ENCODE results near the gene OBP2B. TPM values are rescaled to one million over a fixed set of nuclear protein-coding genes. Genes with fewer than 3 reads are reported as not detected.

OBP2B gene
- total and polyA plus RNA-seq, 2 donors (not counting 1 experiment from before 2014, with no cell fraction given), result not detected

DNA sequence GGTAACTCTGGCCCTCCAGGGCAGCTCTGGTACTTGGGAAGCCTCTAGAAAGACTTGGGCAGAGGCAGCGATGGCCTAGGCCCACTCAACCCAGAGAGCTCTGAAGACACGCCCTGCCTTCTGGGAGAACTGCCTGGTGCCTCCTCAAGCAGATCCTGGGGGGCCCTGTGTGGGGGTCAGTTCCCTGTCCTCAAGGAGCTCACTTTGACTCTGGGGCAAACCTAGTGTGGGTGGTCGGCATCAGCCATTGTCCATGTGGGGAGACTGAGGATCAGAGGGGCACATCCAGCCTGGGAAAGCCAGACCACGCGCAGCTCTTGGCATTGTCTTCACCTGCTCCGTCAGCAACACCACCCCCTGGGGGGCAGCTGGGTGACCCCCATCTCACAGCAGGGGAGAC lies 37.9 kb upstream of the OBP2B start:
- Histone ChIP-seq H3K36me3 (ENCODE audit: control insufficient read depth, insufficient read depth, low read length) (no peaks in the 10 kb centered on the region), H3K4me3 (replicated peaks in 1 of 4; ENCODE audit: control extremely low read depth in 1 of 4, insufficient read depth in 1 of 4, low read depth in 3 of 4, low read length in 4 of 4) (no peak overlapping the region), H3K9ac (ENCODE audit: insufficient read depth, low read length) (no peak overlapping the region), H3K79me2 (ENCODE audit: control insufficient read depth, insufficient read depth, low read length) (no peaks in the 10 kb centered on the region), H3K9me3 (ENCODE audit: control insufficient read depth, insufficient read depth, low read depth, low read length) (no peaks in the 10 kb centered on the region), H3K27me3 (ENCODE audit: control insufficient read depth, insufficient read depth, low read length) (no peaks in the 10 kb centered on the region), H3K4me1 (ENCODE audit: control insufficient read depth, extremely low read depth, insufficient read depth, low read length) (no peaks in the 10 kb centered on the region), H2AFZ (ENCODE audit: low read length) (no peak overlapping the region), H3K27ac (ENCODE audit: insufficient read depth, low read length) (no peak overlapping the region), H3K4me2 (ENCODE audit: extremely low read depth, insufficient read depth, low read length) (no peak overlapping the region), H4K20me1 (ENCODE audit: control insufficient read depth, extremely low read depth, insufficient read depth, low read length) (no peaks in the 10 kb centered on the region)
- TF ChIP-seq, protein P1, sequence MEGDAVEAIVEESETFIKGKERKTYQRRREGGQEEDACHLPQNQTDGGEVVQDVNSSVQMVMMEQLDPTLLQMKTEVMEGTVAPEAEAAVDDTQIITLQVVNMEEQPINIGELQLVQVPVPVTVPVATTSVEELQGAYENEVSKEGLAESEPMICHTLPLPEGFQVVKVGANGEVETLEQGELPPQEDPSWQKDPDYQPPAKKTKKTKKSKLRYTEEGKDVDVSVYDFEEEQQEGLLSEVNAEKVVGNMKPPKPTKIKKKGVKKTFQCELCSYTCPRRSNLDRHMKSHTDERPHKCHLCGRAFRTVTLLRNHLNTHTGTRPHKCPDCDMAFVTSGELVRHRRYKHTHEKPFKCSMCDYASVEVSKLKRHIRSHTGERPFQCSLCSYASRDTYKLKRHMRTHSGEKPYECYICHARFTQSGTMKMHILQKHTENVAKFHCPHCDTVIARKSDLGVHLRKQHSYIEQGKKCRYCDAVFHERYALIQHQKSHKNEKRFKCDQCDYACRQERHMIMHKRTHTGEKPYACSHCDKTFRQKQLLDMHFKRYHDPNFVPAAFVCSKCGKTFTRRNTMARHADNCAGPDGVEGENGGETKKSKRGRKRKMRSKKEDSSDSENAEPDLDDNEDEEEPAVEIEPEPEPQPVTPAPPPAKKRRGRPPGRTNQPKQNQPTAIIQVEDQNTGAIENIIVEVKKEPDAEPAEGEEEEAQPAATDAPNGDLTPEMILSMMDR (conservative IDR thresholded peaks at IDR 0.05 in 1 of 2, IDR thresholded peaks at IDR 0.05 in 1 of 2; ENCODE audit: low read depth in 1 of 2, low read length in 2 of 2), result no peak
- TF ChIP-seq EZH2 (IDR thresholded peaks at IDR 0.05; ENCODE audit: low read length, missing control alignments), result no peak
- DNase-seq (ENCODE audit: low read depth in 2 of 2), result no peak

DNA sequence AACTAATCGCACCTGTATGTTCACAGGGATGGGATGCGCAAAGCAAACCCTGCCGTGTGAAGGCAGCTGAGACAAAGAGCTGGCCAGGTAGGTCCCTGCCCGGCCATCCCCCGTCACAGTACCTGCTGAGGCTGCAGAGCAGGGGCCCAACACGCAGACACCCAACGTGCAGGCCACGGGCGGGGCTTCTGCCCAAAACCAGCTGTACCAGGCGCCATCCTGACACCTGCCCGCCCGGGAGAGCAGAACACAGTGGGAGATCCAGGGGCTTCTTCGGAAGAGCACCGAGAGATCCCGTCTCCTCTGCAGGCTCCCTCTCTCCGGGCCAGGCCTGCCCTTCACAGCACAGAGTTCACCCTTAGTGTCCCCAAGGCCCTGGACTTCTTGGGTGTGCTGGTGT lies 37.5 kb upstream of the OBP2B start:
- no peaks in the 10 kb centered on the region for H3K27me3 ChIP-seq (ENCODE audit: control insufficient read depth, insufficient read depth, low read length)

DNA sequence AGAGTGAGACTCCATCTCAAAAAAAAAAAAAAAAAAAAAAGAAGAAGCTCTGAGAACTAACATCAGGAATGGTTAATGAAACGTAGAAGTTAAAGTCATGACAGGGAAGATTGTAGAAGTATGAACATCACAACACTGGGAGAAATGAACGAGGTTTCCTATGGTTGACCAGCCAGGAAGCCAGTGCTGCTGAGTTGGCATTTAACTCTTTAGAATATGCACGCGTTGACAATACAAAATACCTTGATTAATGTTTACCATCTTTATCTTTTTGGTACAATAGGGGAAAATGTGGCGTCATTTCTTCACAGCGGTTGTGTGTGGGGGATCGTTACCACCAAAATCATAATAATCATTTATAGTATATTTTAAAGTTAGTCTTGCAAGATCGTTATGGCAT lies 33.9 kb upstream of the OBP2B start:
- Histone ChIP-seq H3K4me1 (ENCODE audit: control insufficient read depth, extremely low read depth, insufficient read depth, low read length) (no peaks in the 10 kb centered on the region), H4K20me1 (ENCODE audit: control insufficient read depth, extremely low read depth, insufficient read depth, low read length) (no peaks in the 10 kb centered on the region), H3K4me3 (replicated peaks in 1 of 4; ENCODE audit: control extremely low read depth in 1 of 4, insufficient read depth in 1 of 4, low read depth in 3 of 4, low read length in 4 of 4) (no peak overlapping the region), H3K9me3 (ENCODE audit: control insufficient read depth, insufficient read depth, low read depth, low read length) (no peaks in the 10 kb centered on the region), H3K36me3 (ENCODE audit: control insufficient read depth, insufficient read depth, low read length) (no peaks in the 10 kb centered on the region), H3K79me2 (ENCODE audit: control insufficient read depth, insufficient read depth, low read length) (no peaks in the 10 kb centered on the region), H3K27me3 (ENCODE audit: control insufficient read depth, insufficient read depth, low read length) (no peaks in the 10 kb centered on the region), H3K4me2 (ENCODE audit: extremely low read depth, insufficient read depth, low read length) (no peak overlapping the region), H3K27ac (ENCODE audit: insufficient read depth, low read length) (no peak overlapping the region), H2AFZ (ENCODE audit: low read length) (no peak overlapping the region), H3K9ac (ENCODE audit: insufficient read depth, low read length) (no peak overlapping the region)
- TF ChIP-seq, protein P1 (conservative IDR thresholded peaks at IDR 0.05 in 1 of 2, IDR thresholded peaks at IDR 0.05 in 1 of 2; ENCODE audit: low read depth in 1 of 2, low read length in 2 of 2), result no peak
- TF ChIP-seq EZH2 (IDR thresholded peaks at IDR 0.05; ENCODE audit: low read length, missing control alignments), result no peak
- no peak for DNase-seq (ENCODE audit: low read depth in 2 of 2)

More for the DNA sequence above, 37.5 kb upstream of the OBP2B start:
- Histone ChIP-seq H3K27ac (ENCODE audit: insufficient read depth, low read length) (no peak overlapping the region), H3K4me2 (ENCODE audit: extremely low read depth, insufficient read depth, low read length) (no peak overlapping the region), H3K4me3 (replicated peaks in 1 of 4; ENCODE audit: control extremely low read depth in 1 of 4, insufficient read depth in 1 of 4, low read depth in 3 of 4, low read length in 4 of 4) (no peak overlapping the region), H3K36me3 (ENCODE audit: control insufficient read depth, insufficient read depth, low read length) (no peaks in the 10 kb centered on the region), H4K20me1 (ENCODE audit: control insufficient read depth, extremely low read depth, insufficient read depth, low read length) (no peaks in the 10 kb centered on the region), H3K4me1 (ENCODE audit: control insufficient read depth, extremely low read depth, insufficient read depth, low read length) (no peaks in the 10 kb centered on the region), H3K9ac (ENCODE audit: insufficient read depth, low read length) (no peak overlapping the region), H3K79me2 (ENCODE audit: control insufficient read depth, insufficient read depth, low read length) (no peaks in the 10 kb centered on the region), H3K9me3 (ENCODE audit: control insufficient read depth, insufficient read depth, low read depth, low read length) (no peaks in the 10 kb centered on the region), H2AFZ (ENCODE audit: low read length) (no peak overlapping the region)
- TF ChIP-seq, protein P1 (conservative IDR thresholded peaks at IDR 0.05 in 1 of 2, IDR thresholded peaks at IDR 0.05 in 1 of 2; ENCODE audit: low read depth in 1 of 2, low read length in 2 of 2), result no peak
- no peak for TF ChIP-seq EZH2 (IDR thresholded peaks at IDR 0.05; ENCODE audit: low read length, missing control alignments)
- DNase-seq (ENCODE audit: low read depth in 2 of 2), result no peak
